Measurements from ENCODE around the gene DCP2. TPM values are rescaled to one million over a fixed set of nuclear protein-coding genes. Genes with fewer than 3 reads are reported as not detected.

Gene DCP2
- total RNA-seq, 1 experiment from 2014 or later, result 176 TPM

DNA sequence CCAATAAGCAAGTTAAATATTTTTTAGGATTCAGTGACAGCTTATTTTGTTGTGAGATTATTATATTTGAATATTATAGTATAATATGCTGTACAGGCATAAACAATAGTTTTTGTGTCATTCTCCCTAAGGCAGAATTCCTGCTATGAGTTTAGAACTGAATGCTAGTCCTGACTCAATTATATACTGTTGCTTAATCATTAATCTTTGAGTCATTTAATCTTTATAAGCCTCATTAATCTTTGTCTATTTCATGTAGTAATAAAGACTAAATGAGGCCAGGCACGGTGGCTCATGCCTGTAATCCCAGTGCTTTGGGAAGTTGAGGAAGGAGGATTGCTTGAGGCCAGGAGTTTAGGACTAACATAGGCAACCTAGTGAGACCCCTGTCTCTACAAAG lies 3.6 kb upstream of the DCP2 start:
- H3K4me1 Mint-ChIP-seq, result peaks cover 16 to 20% of the 10 kb centered on the region in 2 experiments
- no peak overlapping the region for H3K4me3 Mint-ChIP-seq
- peaks cover 0 to 2% (median 1%) of the 10 kb centered on the region in 3 experiments; a peak in 2 of 7 replicates for H3K36me3 Mint-ChIP-seq (ENCODE audit: insufficient read depth in 1 of 3, low read depth in 3 of 3)
- Histone ChIP-seq H3K23ac (ENCODE audit: insufficient read length, low read depth, low read length) (no peak overlapping the region), H3K9me3 (ENCODE audit: control insufficient read depth, low read depth, low read length) (no peaks in the 10 kb centered on the region), H3K79me1 (ENCODE audit: insufficient read depth, low read depth, low read length, poor library complexity, severe bottlenecking) (no peaks in the 10 kb centered on the region), H3K14ac (ENCODE audit: insufficient read depth, low read length) (no peak overlapping the region), H3K56ac (ENCODE audit: insufficient read length, low read depth, low read length) (no peak overlapping the region), H3K27me3 (ENCODE audit: insufficient read depth, low read length) (no peaks in the 10 kb centered on the region), H3T11ph (ENCODE audit: low read length) (no peak overlapping the region), H3K9ac (ENCODE audit: extremely low read depth, insufficient read length, low read length) (no peak overlapping the region), H2BK15ac (ENCODE audit: low read depth, low read length) (no peak overlapping the region), H3K4me2 (ENCODE audit: insufficient read depth, insufficient read length, low read length) (no peak overlapping the region), H4K20me1 (ENCODE audit: control insufficient read depth, insufficient read depth, insufficient read length) (no peaks in the 10 kb centered on the region), H2BK20ac (ENCODE audit: low read depth, low read length, poor library complexity, severe bottlenecking) (no peak overlapping the region), H3K4ac (ENCODE audit: low read depth, low read length) (no peak overlapping the region), H3K4me1 (ENCODE audit: insufficient read depth, low read length) (no peaks in the 10 kb centered on the region; the same call in 1 of the 2 replicates), H3K27ac (ENCODE audit: insufficient read length, low read depth, low read length) (no peak overlapping the region), H2BK120ac (ENCODE audit: low read depth, low read length, poor library complexity, severe bottlenecking) (no peak overlapping the region), H3K23me2 (ENCODE audit: insufficient read length, low read depth, low read length, poor library complexity, severe bottlenecking) (peaks cover 8% of the 10 kb centered on the region), H3K18ac (ENCODE audit: insufficient read length, low read depth, low read length) (no peak overlapping the region), H4K5ac (ENCODE audit: insufficient read length, low read depth, low read length) (no peak overlapping the region), H2BK5ac (ENCODE audit: insufficient read length, low read length) (no peak overlapping the region), H2AK5ac (ENCODE audit: insufficient read length, low read length) (no peak overlapping the region), H2AFZ (ENCODE audit: low read length) (no peak overlapping the region), H3K79me2 (ENCODE audit: insufficient read depth, low read length) (peaks cover 8% of the 10 kb centered on the region; the same call in 1 of the 2 replicates), H2BK12ac (ENCODE audit: insufficient read length, low read depth, low read length) (no peak overlapping the region), H4K8ac (replicated peaks; ENCODE audit: insufficient read length, low read depth, low read length) (no peak overlapping the region), H4K91ac (ENCODE audit: insufficient read length, low read depth, low read length) (no peak overlapping the region)
- TF ChIP-seq, protein P1, sequence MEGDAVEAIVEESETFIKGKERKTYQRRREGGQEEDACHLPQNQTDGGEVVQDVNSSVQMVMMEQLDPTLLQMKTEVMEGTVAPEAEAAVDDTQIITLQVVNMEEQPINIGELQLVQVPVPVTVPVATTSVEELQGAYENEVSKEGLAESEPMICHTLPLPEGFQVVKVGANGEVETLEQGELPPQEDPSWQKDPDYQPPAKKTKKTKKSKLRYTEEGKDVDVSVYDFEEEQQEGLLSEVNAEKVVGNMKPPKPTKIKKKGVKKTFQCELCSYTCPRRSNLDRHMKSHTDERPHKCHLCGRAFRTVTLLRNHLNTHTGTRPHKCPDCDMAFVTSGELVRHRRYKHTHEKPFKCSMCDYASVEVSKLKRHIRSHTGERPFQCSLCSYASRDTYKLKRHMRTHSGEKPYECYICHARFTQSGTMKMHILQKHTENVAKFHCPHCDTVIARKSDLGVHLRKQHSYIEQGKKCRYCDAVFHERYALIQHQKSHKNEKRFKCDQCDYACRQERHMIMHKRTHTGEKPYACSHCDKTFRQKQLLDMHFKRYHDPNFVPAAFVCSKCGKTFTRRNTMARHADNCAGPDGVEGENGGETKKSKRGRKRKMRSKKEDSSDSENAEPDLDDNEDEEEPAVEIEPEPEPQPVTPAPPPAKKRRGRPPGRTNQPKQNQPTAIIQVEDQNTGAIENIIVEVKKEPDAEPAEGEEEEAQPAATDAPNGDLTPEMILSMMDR (conservative IDR thresholded peaks at IDR 0.05), result no peak
- no peaks in the 10 kb centered on the region; a peak in 1 of 5 replicates for H3K9me3 Mint-ChIP-seq
- whole genome bisulfite sequencing (ENCODE audit: extremely low coverage, insufficient read length, low lambda C conversion rate), result no CpG with 5 or more reads among the region's 1 CpG
- H3K27me3 Mint-ChIP-seq (ENCODE audit: low read depth), result no peaks in the 10 kb centered on the region
- H3K27ac Mint-ChIP-seq, result no peak overlapping the region
- no peak for DNase-seq

All from H9 (cell line).